Measurements from ENCODE around the gene NTM. TPM values are rescaled to one million over a fixed set of nuclear protein-coding genes. Genes with fewer than 3 reads are reported as not detected.

Gene NTM
- total and polyA plus RNA-seq, 10 donors, result 0.13 to 1.6 (median 0.67) TPM

DNA sequence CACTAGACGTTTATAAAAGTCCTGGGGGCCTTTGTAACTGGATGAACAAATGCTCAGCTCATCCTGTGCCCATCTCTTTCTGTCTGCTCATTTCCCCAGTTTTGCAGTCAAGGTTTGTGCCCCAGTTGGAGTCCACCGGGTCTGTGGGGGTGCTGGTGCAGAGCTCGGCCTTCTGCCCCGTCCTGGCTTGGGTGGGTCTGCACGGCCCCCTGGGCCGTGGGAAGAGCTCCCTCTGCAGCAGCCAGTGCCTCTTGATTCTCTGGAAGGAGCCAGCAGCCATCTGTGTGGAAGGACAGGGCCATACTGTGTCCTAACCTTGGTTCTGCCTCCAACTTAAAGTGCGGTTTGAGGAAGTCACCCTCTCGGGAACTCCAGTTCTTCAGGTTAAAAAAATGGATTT lies 140.2 kb downstream of the NTM start:
- Histone ChIP-seq H3K27me3 (replicated peaks in 1 of 7) (peaks cover 0 to 7% (median 0%) of the 10 kb centered on the region in 7 donors), H3K27ac (no peak overlapping the region), H3K9me3 (no peaks in the 10 kb centered on the region), H3K4me1 (no peaks in the 10 kb centered on the region), H3K36me3 (no peaks in the 10 kb centered on the region), H3K4me3 (no peak overlapping the region)
- TF ChIP-seq POLR2A (IDR thresholded peaks at IDR 0.05) (no peak), CTCF (IDR thresholded peaks at IDR 0.05 in 8 of 11, conservative IDR thresholded peaks at IDR 0.05 in 3 of 11) (no peak), POLR2AphosphoS5 (IDR thresholded peaks at IDR 0.05) (no peak)
- intact Hi-C loops (cut with DNase I; ENCODE audit: low total_unique reads), result no loop called here
- WGBS, 5 donors, result 65 to 72% (median 69%) methylated on average over 8 of the region's 8 CpGs
- no peak for DNase-seq

GRCh38 chr11:131511794-131512193 lies 141.4 kb downstream of the NTM start:
- Histone ChIP-seq H3K36me3 (no peaks in the 10 kb centered on the region), H3K27ac (no peak overlapping the region), H3K4me3 (no peak overlapping the region), H3K9me3 (no peaks in the 10 kb centered on the region), H3K27me3 (replicated peaks in 1 of 7) (peaks cover 0 to 2% (median 0%) of the 10 kb centered on the region in 7 donors), H3K4me1 (no peaks in the 10 kb centered on the region)
- DNase-seq, result no peak
- intact Hi-C loops (cut with DNase I; ENCODE audit: low total_unique reads), result no loop called here
- no peak for TF ChIP-seq POLR2AphosphoS5 (IDR thresholded peaks at IDR 0.05)
- TF ChIP-seq CTCF (IDR thresholded peaks at IDR 0.05 in 8 of 11, conservative IDR thresholded peaks at IDR 0.05 in 3 of 11), result peak in 4 of 11 experiments; percentile 11 to 29 (median 14)
- TF ChIP-seq POLR2A (IDR thresholded peaks at IDR 0.05), result no peak
- WGBS, 5 donors, result 47 to 56% (median 49%) methylated on average over 9 of the region's 9 CpGs

DNA sequence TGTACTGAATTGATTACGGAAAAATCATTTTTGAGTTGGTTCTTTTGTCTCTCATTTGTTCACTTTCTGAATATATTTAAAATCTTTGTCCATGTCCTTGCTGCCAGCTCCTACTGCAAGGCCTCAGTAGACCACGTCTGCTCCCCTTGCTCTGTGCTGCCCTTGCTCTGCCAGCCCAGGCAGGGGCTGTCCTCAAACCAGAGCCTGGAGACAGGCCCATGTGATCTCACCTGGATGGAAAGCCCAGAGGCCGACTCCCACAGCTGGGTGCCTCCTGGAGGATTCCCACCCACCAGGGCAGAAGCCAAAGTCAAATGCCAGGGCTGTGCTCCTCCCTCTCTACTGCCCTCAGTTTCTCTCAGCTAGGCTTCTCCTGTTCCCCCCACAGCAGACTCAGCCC lies 141.8 kb downstream of the NTM start:
- H3K4me3 ChIP-seq, result no peak overlapping the region
- 63 to 79% (median 70%) methylated on average over 3 of the region's 3 CpGs for WGBS, 5 donors
- no peak overlapping the region for H3K27ac ChIP-seq
- TF ChIP-seq POLR2A (IDR thresholded peaks at IDR 0.05), result no peak
- TF ChIP-seq POLR2AphosphoS5 (IDR thresholded peaks at IDR 0.05), result no peak
- TF ChIP-seq CTCF (IDR thresholded peaks at IDR 0.05 in 8 of 11, conservative IDR thresholded peaks at IDR 0.05 in 3 of 11), result no peak
- no peak for DNase-seq
- H3K9me3 ChIP-seq, result no peaks in the 10 kb centered on the region
- peaks cover 0 to 2% (median 0%) of the 10 kb centered on the region in 7 donors for H3K27me3 ChIP-seq (replicated peaks in 1 of 7)
- no peaks in the 10 kb centered on the region for H3K4me1 ChIP-seq
- intact Hi-C loops (cut with DNase I; ENCODE audit: low total_unique reads), result no loop called here
- no peaks in the 10 kb centered on the region for H3K36me3 ChIP-seq

DNA sequence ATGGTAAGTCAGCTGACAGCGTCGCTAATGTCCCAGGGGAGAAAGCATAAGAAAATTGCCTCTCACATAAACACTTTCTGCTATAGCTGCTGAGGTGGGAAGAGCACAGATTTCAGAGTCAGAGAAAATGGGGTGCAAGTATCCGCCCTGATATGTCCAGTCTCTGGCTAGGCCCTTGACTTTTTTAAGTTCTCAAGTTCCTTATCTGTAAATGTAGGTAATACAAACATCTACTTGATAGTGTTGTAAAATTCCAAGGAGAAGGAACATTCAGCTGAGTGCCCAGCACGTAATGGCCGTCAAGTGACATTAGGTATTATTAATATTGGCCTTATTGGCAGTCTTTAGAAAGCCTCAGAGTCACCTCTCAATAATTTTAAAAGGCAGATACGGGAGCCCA lies 143.6 kb downstream of the NTM start:
- no peak for TF ChIP-seq POLR2A (IDR thresholded peaks at IDR 0.05)
- TF ChIP-seq CTCF (IDR thresholded peaks at IDR 0.05 in 8 of 11, conservative IDR thresholded peaks at IDR 0.05 in 3 of 11), result no peak
- TF ChIP-seq POLR2AphosphoS5 (IDR thresholded peaks at IDR 0.05), result no peak
- H3K27ac ChIP-seq, result no peak overlapping the region
- no peaks in the 10 kb centered on the region for H3K4me1 ChIP-seq
- 78 to 83% (median 81%) methylated on average over 6 of the region's 6 CpGs for WGBS, 5 donors
- H3K9me3 ChIP-seq, result no peaks in the 10 kb centered on the region
- no peak overlapping the region for H3K4me3 ChIP-seq
- no peak for DNase-seq
- intact Hi-C loops (cut with DNase I; ENCODE audit: low total_unique reads), result no loop called here
- peaks cover 0 to 2% (median 0%) of the 10 kb centered on the region in 7 donors for H3K27me3 ChIP-seq (replicated peaks in 1 of 7)
- H3K36me3 ChIP-seq, result no peaks in the 10 kb centered on the region

Measured in spleen (tissue), 11 donors.